WTC11 (cell line): Measurements from ENCODE around the gene ARHGAP23. TPM values are rescaled to one million over a fixed set of nuclear protein-coding genes. Genes with fewer than 3 reads are reported as not detected.
"Not testable (repeated sequence)": the region's sequence is repeated elsewhere in the genome, so short reads cannot be mapped to it uniquely, and the experiment has no call there.

ENCODE experiments used
- ATAC-seq: fragments of 200-7000 bp; cut with Tn5 transposase; 2 replicates; pipeline ENCODE4 v1.10.0; 2021; ENCODE audit warnings: mild to moderate bottlenecking, moderate library complexity
- CTCF ChIA-PET: fragments of 300-600 bp; sonication (Branson Sonifier 250); formaldehyde crosslinking; loops from one replicate; lab custom pipeline; 2021; ENCODE audit warnings: antibody characterized with exemption; lab: Charles Lee
- POLR2A ChIA-PET: fragments of 350-600 bp; sonication (Branson Sonifier 250); formaldehyde crosslinking; loops from one replicate; lab custom pipeline; 2021; ENCODE audit warnings: antibody characterized with exemption; lab: Charles Lee
- DNase-seq: peaks from one replicate; pipeline ENCODE4 v3.0.0; 2021; ENCODE audit warnings: low spot score
- H3K27ac Mint-ChIP-seq: 2 replicates; pipeline ENCODE4 v1.8.0; 2021; ENCODE audit warnings: mixed read lengths
- H3K27me3 Mint-ChIP-seq: 2 replicates; pipeline ENCODE4 v1.8.0; 2021; ENCODE audit warnings: low read depth, mild to moderate bottlenecking, moderate library complexity, mixed read lengths
- H3K36me3 Mint-ChIP-seq: 2 replicates; pipeline ENCODE4 v1.8.0; 2021; ENCODE audit warnings: mixed read lengths
- H3K4me1 Mint-ChIP-seq: 2 replicates; pipeline ENCODE4 v1.8.0; 2022; ENCODE audit warnings: mixed read lengths
- H3K4me3 Mint-ChIP-seq: 2 replicates; pipeline ENCODE4 v1.8.0; 2021; ENCODE audit warnings: mild to moderate bottlenecking, moderate library complexity, mixed read lengths
- H3K9me3 Mint-ChIP-seq: 2 replicates; pipeline ENCODE4 v1.8.0; 2021; ENCODE audit warnings: mixed read lengths
- CTCF ChIP-seq: fragments of 200-600 bp; IDR thresholded peaks from 2 replicates; pipeline ENCODE4 v1.8.0; 2022; ENCODE audit warnings: antibody characterized with exemption
- OVOL2 ChIP-seq: fragments of 250-450 bp; sonication (Bioruptor Pico); IDR thresholded peaks from 2 replicates; pipeline ENCODE4 v1.9.0; 2021; ENCODE audit warnings: mild to moderate bottlenecking, borderline replicate concordance
- ZNF317 ChIP-seq: sonication (generic); formaldehyde crosslinking; IDR thresholded peaks from 2 replicates; pipeline ENCODE4 v1.8.1; 2023; ENCODE audit warnings: low read depth, mild to moderate bottlenecking, moderate library complexity, missing genetic modification reagents, borderline replicate concordance
- total RNA-seq: library from RNA; stranded (reverse); gene quantifications from 3 replicates; pipeline ENCODE4 v1.2.3, GENCODE V29; 2021
- TF ChIP-seq, protein P1 (sequence below): fragments of 250-450 bp; sonication (Bioruptor Pico); IDR thresholded peaks from 2 replicates; pipeline ENCODE4 v1.9.0; 2021; ENCODE audit warnings: moderate library complexity, mild to moderate bottlenecking, inconsistent platforms, borderline replicate concordance
- TF ChIP-seq, protein P2 (sequence below): sonication (generic); formaldehyde crosslinking; conservative IDR thresholded peaks from 2 replicates; pipeline ENCODE4 v1.8.1; 2022; ENCODE audit warnings: mild to moderate bottlenecking, missing genetic modification reagents

The ARHGAP23 gene
- total RNA-seq, 1 experiment from 2014 or later: 66.0 TPM

DNA sequence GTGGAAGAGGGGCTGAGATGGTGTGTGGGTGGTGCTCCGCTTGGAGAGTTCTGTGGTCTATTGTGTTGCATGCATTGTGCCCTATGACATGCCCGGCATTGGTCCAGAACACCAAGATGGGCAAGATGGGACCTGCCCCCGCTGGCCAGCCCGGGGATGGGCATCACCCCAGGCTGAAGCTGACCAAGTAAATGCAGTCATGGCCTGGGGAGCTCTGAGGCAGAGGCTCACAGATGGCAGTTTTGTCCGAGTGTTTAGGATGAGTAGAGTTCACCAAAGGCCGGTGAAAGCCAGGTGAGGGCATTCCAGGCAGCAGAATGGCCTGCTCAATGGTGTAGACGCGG is 54.4 kb downstream of the ARHGAP23 start:
- H3K4me3 Mint-ChIP-seq, H3K9me3 Mint-ChIP-seq, ATAC-seq, DNase-seq, H3K27me3 Mint-ChIP-seq: not testable (repeated sequence)
- Mint-ChIP-seq H3K36me3 (peaks cover 25% of the 10 kb centered on the region), H3K27ac (peak overlapping the region; percentile 79; the same call in 1 of the 2 replicates), H3K4me1 (peaks cover 20% of the 10 kb centered on the region)
- POLR2A ChIA-PET: interaction anchor here (0.6 to 1.0 kb wide), 2 partner anchors 23 to 71 kb away, joined by 3 to 4 read pairs; no protein-coding TSS in a partner anchor
- CTCF ChIA-PET: interaction anchor here (1.2 to 1.5 kb wide), 2 partner anchors 27 to 39 kb away, joined by 4 to 6 read pairs; no protein-coding TSS in a partner anchor

DNA sequence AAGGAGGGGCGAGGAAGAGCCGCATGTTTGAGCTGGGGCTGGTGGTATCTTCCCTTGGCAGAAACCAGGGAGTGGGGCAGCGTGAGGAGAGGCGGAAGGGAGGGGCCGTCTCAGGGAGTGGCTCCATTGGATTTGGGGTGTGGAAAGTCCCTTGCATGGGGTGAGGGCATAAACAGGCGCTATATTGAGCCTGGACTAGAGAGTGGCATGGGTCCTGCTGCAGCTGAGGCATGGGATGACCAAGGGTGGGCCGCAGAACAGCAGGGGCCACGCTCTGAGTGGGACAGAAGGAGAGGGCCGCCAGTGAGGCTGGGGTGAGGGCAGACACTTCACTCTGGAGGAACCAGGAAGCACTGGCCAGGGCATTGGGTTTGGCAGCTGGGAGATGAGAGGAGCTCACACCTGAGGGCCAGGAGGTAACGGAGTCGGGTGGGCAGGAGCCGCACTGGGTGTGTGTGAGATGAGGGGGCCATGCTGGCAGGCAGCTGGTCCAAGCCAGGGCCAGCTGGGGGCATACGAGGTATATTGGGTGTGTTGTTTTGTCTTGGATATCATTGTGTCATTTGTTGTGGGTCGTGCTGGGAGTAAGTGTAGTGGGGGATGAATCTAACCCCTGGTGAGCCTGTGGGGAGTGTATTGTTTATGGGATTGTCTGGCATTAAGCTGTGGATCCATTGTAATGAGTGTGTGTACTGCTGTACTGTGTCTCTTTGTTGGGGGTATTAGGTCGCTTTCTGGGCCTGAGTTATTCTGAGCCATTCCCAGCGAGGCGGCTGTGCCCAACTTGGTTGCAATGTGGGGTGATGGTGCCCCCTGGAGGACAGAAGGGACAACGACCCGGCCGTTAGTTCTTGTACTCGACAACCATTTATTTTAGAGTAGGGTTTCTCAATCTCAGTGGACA is 56.2 kb downstream of the ARHGAP23 start:
- not testable (repeated sequence) for H3K4me3 Mint-ChIP-seq

DNA sequence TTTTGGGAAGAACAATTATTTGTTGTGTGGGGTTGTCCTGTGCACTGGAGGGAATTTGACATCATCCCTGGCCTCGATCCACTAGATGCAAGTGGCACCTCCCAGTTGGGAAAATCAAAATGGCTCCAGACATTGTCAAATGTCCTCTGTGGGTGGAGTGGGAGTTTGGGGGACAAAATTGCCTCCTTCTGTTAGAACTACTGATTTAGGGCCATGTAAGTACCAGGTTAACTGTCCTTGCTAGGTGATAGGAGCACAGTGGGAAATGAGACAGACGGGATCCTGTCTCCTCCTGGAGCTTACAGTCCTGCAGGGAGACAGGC is 56.8 kb downstream of the ARHGAP23 start:
- Mint-ChIP-seq H3K4me3 (no peak overlapping the region), H3K27me3 (no peaks in the 10 kb centered on the region), H3K4me1 (peaks cover 20% of the 10 kb centered on the region)
- CTCF ChIA-PET: interaction anchor here (0.5 to 1.7 kb wide), 5 partner anchors 59 to 163 kb away, joined by 3 to 6 read pairs (median 3); no protein-coding TSS in a partner anchor
- DNase-seq: no peak
- TF ChIP-seq OVOL2 (CRISPR knock-in tag) (no peak), ZNF317 (CRISPR knock-in tag) (no peak)
- TF ChIP-seq, protein P1, sequence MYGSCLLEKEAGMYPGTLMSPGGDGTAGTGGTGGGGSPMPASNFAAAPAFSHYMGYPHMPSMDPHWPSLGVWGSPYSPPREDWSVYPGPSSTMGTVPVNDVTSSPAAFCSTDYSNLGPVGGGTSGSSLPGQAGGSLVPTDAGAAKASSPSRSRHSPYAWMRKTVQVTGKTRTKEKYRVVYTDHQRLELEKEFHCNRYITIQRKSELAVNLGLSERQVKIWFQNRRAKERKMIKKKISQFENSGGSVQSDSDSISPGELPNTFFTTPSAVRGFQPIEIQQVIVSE: no peak
- TF ChIP-seq, protein P2, sequence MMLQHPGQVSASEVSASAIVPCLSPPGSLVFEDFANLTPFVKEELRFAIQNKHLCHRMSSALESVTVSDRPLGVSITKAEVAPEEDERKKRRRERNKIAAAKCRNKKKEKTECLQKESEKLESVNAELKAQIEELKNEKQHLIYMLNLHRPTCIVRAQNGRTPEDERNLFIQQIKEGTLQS (CRISPR knock-in tag): no peak
- TF ChIP-seq, all 79 proteins: peak for 0
- H3K27ac Mint-ChIP-seq: peak overlapping the region; percentile 36
- no peaks in the 10 kb centered on the region for H3K9me3 Mint-ChIP-seq
- ATAC-seq: no peak
- peaks cover 30% of the 10 kb centered on the region for H3K36me3 Mint-ChIP-seq
- POLR2A ChIA-PET: no interaction called here

More for the DNA sequence above, 56.2 kb downstream of the ARHGAP23 start:
- CTCF ChIA-PET: interaction anchor here (1.0 to 1.7 kb wide), 6 partner anchors 25 to 162 kb away, joined by 3 to 6 read pairs (median 3); no protein-coding TSS in a partner anchor
- DNase-seq: peak; percentile 79
- peak overlapping the region; percentile 71 for H3K27ac Mint-ChIP-seq
- ATAC-seq: peak; percentile 94
- H3K27me3 Mint-ChIP-seq, H3K9me3 Mint-ChIP-seq, POLR2A ChIA-PET: not testable (repeated sequence)
- H3K36me3 Mint-ChIP-seq: peaks cover 27% of the 10 kb centered on the region
- peaks cover 20% of the 10 kb centered on the region for H3K4me1 Mint-ChIP-seq
- TF ChIP-seq CTCF: peak; percentile 76

GRCh38 chr17:38485681-38486298 is 57.5 kb downstream of the ARHGAP23 start:
- H3K27me3 Mint-ChIP-seq, ATAC-seq, H3K9me3 Mint-ChIP-seq, H3K4me3 Mint-ChIP-seq, DNase-seq: not testable (repeated sequence)
- H3K4me1 Mint-ChIP-seq: peaks cover 20% of the 10 kb centered on the region
- CTCF ChIA-PET: interaction anchor here (0.5 to 1.7 kb wide), 5 partner anchors 59 to 164 kb away, joined by 3 to 6 read pairs (median 3); no protein-coding TSS in a partner anchor
- peaks cover 29% of the 10 kb centered on the region for H3K36me3 Mint-ChIP-seq
- H3K27ac Mint-ChIP-seq: 0 out of 2 replicates have a peak overlapping the region, but pooled peaks have one; percentile 36
- POLR2A ChIA-PET: interaction anchor here (0.8 kb wide), 1 partner anchor 57 kb away, joined by 3 read pairs; no protein-coding TSS in a partner anchor

- H3K27me3 Mint-ChIP-seq, ATAC-seq, H3K9me3 Mint-ChIP-seq, H3K4me1 Mint-ChIP-seq, POLR2A ChIA-PET, H3K4me3 Mint-ChIP-seq, DNase-seq: not testable (repeated sequence)
- H3K36me3 Mint-ChIP-seq: peaks cover 46% of the 10 kb centered on the region
- CTCF ChIA-PET: interaction anchor here (0.6 to 0.9 kb wide), 2 partner anchors 44 to 174 kb away, joined by 3 to 5 read pairs; no protein-coding TSS in a partner anchor
- H3K27ac Mint-ChIP-seq: peak overlapping the region; percentile 71; the same call in 1 of the 2 replicates
Observed at GRCh38 chr17:38489774-38490173, 61.5 kb downstream of the ARHGAP23 start.

DNA sequence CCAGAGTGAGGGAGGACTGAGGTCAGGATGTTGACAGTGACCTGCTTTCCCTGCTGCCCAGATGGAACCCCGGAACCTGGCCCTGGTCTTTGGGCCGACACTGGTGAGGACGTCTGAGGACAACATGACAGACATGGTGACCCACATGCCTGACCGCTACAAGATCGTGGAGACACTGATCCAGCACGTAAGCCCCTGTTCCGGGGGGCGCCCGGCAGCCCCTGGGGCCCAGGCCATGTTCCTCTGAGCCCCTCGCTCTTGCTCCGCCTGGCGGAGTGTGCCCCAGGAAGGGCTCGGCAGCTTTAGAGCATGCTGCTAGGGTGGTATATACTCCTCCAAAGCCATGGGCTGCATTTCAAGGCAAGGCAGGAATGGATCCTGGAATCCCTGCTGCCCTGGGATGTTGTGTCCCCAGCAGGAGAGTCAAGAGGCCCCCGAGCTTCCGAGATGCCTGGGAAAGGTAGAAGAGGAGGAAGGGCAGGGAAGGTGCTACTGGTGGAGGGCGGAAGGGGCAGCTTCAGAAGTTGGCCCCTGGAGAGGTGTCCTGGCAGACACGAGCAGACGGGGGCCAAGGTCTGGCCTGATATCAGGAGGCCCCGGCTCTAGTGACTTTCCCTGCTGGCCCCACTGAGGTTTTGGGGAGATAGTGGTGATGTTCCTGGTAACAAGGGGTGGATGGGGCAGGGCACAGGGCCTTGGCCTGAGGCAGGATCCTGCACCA is 63.2 kb downstream of the ARHGAP23 start:
- not testable (repeated sequence) for ATAC-seq

More for the DNA sequence above, 63.2 kb downstream of the ARHGAP23 start:
- H3K9me3 Mint-ChIP-seq, DNase-seq, POLR2A ChIA-PET, H3K4me1 Mint-ChIP-seq, H3K27ac Mint-ChIP-seq, H3K27me3 Mint-ChIP-seq, H3K4me3 Mint-ChIP-seq: not testable (repeated sequence)
- peaks cover 51% of the 10 kb centered on the region for H3K36me3 Mint-ChIP-seq
- CTCF ChIA-PET: interaction anchor here (0.8 to 1.9 kb wide), 3 partner anchors 18 to 68 kb away, joined by 4 to 7 read pairs (median 5); no protein-coding TSS in a partner anchor
